IMR-90 (cell line): Measurements from ENCODE around the gene PLXNA4. TPM values are rescaled to one million over a fixed set of nuclear protein-coding genes. Genes with fewer than 3 reads are reported as not detected.

Source experiments
- ATAC-seq: fragments of 200-7000 bp; cut with Tn5 transposase; 2 replicates; pipeline ENCODE4 v1.9.1; 2020; ENCODE audit warnings: low read depth, mild to moderate bottlenecking, moderate library complexity
- BruUV-seq: library from RNA; stranded (reverse); fragments of 400-500 nt; replicated peaks from 2 replicates; lab custom pipeline; 2021; lab: Mats Ljungman, UMichigan
- CTCF ChIA-PET: fragments of 300-600 bp; formaldehyde crosslinking; extraction: SDS; loops from one replicate; lab custom pipeline; 2021; ENCODE audit warnings: antibody characterized with exemption; lab: Yijun Ruan, JAX
- POLR2A ChIA-PET: fragments of 300-600 bp; sonication (Branson Sonifier 250); formaldehyde crosslinking; loops from one replicate; lab custom pipeline; 2022; ENCODE audit warnings: antibody characterized with exemption; ENCODE audit not compliant: unreplicated experiment; lab: Charles Lee
- DNase-seq: peaks from one replicate; pipeline ENCODE4 v3.0.0; 2013
- H2AFZ ChIP-seq: replicated peaks from 2 replicates; pipeline ENCODE3; 2013; ENCODE audit warnings: low read length, mild to moderate bottlenecking; ENCODE audit not compliant: poor library complexity
- H2AK5ac ChIP-seq: 2 replicates; pipeline ENCODE4 v1.6.1; 2013; ENCODE audit warnings: low read depth, low read length, inconsistent platforms
- H2AK9ac ChIP-seq: replicated peaks from 2 replicates; pipeline ENCODE3; 2013; ENCODE audit warnings: mild to moderate bottlenecking, low read depth, low read length, moderate library complexity; ENCODE audit not compliant: poor library complexity
- H2BK120ac ChIP-seq: 2 replicates; pipeline ENCODE4 v1.6.1; 2013; ENCODE audit warnings: low read depth, low read length, inconsistent platforms
- H2BK15ac ChIP-seq: 3 replicates; pipeline ENCODE4 v1.6.1; 2013; ENCODE audit warnings: low read depth, low read length, inconsistent platforms
- H2BK20ac ChIP-seq: 2 replicates; pipeline ENCODE4 v1.6.1; 2013; ENCODE audit warnings: low read depth, mild to moderate bottlenecking, inconsistent platforms, low read length, moderate library complexity
- H2BK5ac ChIP-seq: 2 replicates; pipeline ENCODE4 v1.6.1; 2013; ENCODE audit warnings: mild to moderate bottlenecking, low read depth, low read length, inconsistent platforms; ENCODE audit not compliant: poor library complexity, severe bottlenecking
- H3K14ac ChIP-seq: replicated peaks from 2 replicates; pipeline ENCODE4 v1.6.1; 2013; ENCODE audit warnings: low read depth, low read length, inconsistent platforms
- H3K18ac ChIP-seq: 2 replicates; pipeline ENCODE4 v1.6.1; 2013; ENCODE audit warnings: low read depth, low read length, control low read depth
- H3K23ac ChIP-seq: 2 replicates; pipeline ENCODE4 v1.6.1; 2013; ENCODE audit warnings: low read depth, low read length, inconsistent platforms
- H3K27ac ChIP-seq: 2 replicates; pipeline ENCODE4 v1.5.1; 2013; ENCODE audit warnings: mild to moderate bottlenecking, control low read depth, low read length; ENCODE audit not compliant: insufficient read depth
- H3K27me3 ChIP-seq: 2 replicates; pipeline ENCODE4 v1.6.1; 2013; ENCODE audit warnings: low read length; ENCODE audit not compliant: control insufficient read depth, insufficient read depth
- H3K36me3 ChIP-seq: 2 replicates; pipeline ENCODE4 v1.6.1; 2013; ENCODE audit warnings: low read length, mixed read lengths; ENCODE audit not compliant: control insufficient read depth, insufficient read depth
- H3K4ac ChIP-seq: 2 replicates; pipeline ENCODE4 v1.6.1; 2013; ENCODE audit warnings: low read depth, low read length, inconsistent platforms
- H3K4me1 ChIP-seq: 2 replicates; pipeline ENCODE4 v1.6.1; 2013; ENCODE audit warnings: low read length, mixed read lengths; ENCODE audit not compliant: control insufficient read depth, insufficient read depth
- H3K4me2 ChIP-seq: 2 replicates; pipeline ENCODE4 v1.6.1; 2013; ENCODE audit warnings: low read depth, mild to moderate bottlenecking, control low read depth, low read length, moderate library complexity
- H3K4me3 ChIP-seq: 2 replicates; pipeline ENCODE4 v1.5.1; 2013; ENCODE audit warnings: low read depth, mild to moderate bottlenecking, control low read depth, low read length, moderate library complexity; ENCODE audit not compliant: insufficient read depth
- H3K56ac ChIP-seq: 2 replicates; pipeline ENCODE4 v1.6.1; 2013; ENCODE audit warnings: low read length, inconsistent platforms; ENCODE audit not compliant: insufficient read depth; ENCODE audit errors: extremely low read depth
- H3K79me1 ChIP-seq, 2 experiments: 2 replicates each; pipeline ENCODE4 v1.6.1; 2013; ENCODE audit warnings: low read length in 2 of 2, inconsistent platforms in 1 of 2, low read depth in 1 of 2
- H3K9ac ChIP-seq: 2 replicates; pipeline ENCODE4 v1.6.1; 2013; ENCODE audit warnings: low read depth, low read length, control low read depth
- H3K9me1 ChIP-seq: 2 replicates; pipeline ENCODE4 v1.6.1; 2013; ENCODE audit warnings: low read length, inconsistent platforms; ENCODE audit not compliant: insufficient read depth
- H3K9me3 ChIP-seq: 2 replicates; pipeline ENCODE4 v1.6.1; 2013; ENCODE audit warnings: low read length; ENCODE audit not compliant: control insufficient read depth, insufficient read depth
- H4K20me1 ChIP-seq: 2 replicates; pipeline ENCODE4 v1.6.1; 2013; ENCODE audit warnings: low read length, inconsistent platforms; ENCODE audit not compliant: insufficient read depth
- H4K5ac ChIP-seq: 2 replicates; pipeline ENCODE4 v1.6.1; 2013; ENCODE audit warnings: mild to moderate bottlenecking, low read depth, low read length, control low read depth
- H4K8ac ChIP-seq, 2 experiments: 2 replicates each; pipeline ENCODE4 v1.6.1; 2013; ENCODE audit warnings: low read depth in 2 of 2, low read length in 2 of 2, control low read depth in 1 of 2, inconsistent platforms in 1 of 2
- H4K91ac ChIP-seq: 2 replicates; pipeline ENCODE4 v1.6.1; 2013; ENCODE audit warnings: low read depth, low read length, inconsistent platforms; ENCODE audit not compliant: insufficient read depth
- BHLHE40 ChIP-seq: fragments of 150-350 bp; IDR thresholded peaks from 2 replicates; pipeline ENCODE4 v1.6.1; 2016; ENCODE audit warnings: mild to moderate bottlenecking, low read depth, low read length
- CEBPB ChIP-seq: IDR thresholded peaks from 2 replicates; pipeline ENCODE4 v1.6.1; 2012; ENCODE audit warnings: low read depth, low read length, improper control_type of control experiment
- CHD1 ChIP-seq: IDR thresholded peaks from 2 replicates; pipeline ENCODE4 v1.6.1; 2012; ENCODE audit warnings: low read depth, low read length, improper control_type of control experiment
- MAFK ChIP-seq: IDR thresholded peaks from 2 replicates; pipeline ENCODE4 v1.6.1; 2012; ENCODE audit warnings: low read depth, low read length, improper control_type of control experiment
- MAZ ChIP-seq: IDR thresholded peaks from 2 replicates; pipeline ENCODE4 v1.6.1; 2012; ENCODE audit warnings: low read depth, mild to moderate bottlenecking, low read length, improper control_type of control experiment, moderate library complexity, borderline replicate concordance
- MXI1 ChIP-seq: IDR thresholded peaks from 2 replicates; pipeline ENCODE4 v1.6.1; 2012; ENCODE audit warnings: low read depth, mild to moderate bottlenecking, low read length, moderate library complexity, borderline replicate concordance
- NFE2L2 ChIP-seq: fragments of 150-350 bp; IDR thresholded peaks from 2 replicates; pipeline ENCODE4 v1.6.1; 2016; ENCODE audit warnings: low read depth, mild to moderate bottlenecking, low read length
- POLR2A ChIP-seq: IDR thresholded peaks from 2 replicates; pipeline ENCODE4 v1.6.1; 2012; ENCODE audit warnings: mild to moderate bottlenecking, low read depth, low read length
- RAD21 ChIP-seq: IDR thresholded peaks from 2 replicates; pipeline ENCODE4 v1.6.1; 2012; ENCODE audit warnings: low read length, improper control_type of control experiment
- RCOR1 ChIP-seq: IDR thresholded peaks from 2 replicates; pipeline ENCODE4 v1.6.1; 2012; ENCODE audit warnings: mild to moderate bottlenecking, low read length, improper control_type of control experiment; ENCODE audit not compliant: insufficient replicate concordance
- RFX5 ChIP-seq: IDR thresholded peaks from 2 replicates; pipeline ENCODE4 v1.8.0; 2012; ENCODE audit warnings: low read depth, mild to moderate bottlenecking, low read length, moderate library complexity
- SMC3 ChIP-seq: fragments of 150-350 bp; IDR thresholded peaks from 2 replicates; pipeline ENCODE4 v1.6.1; 2016; ENCODE audit warnings: low read depth, mild to moderate bottlenecking, antibody characterized with exemption, low read length, moderate library complexity
- WGBS, 2 experiments: methylation state at CpG; one replicate each; pipeline versions ENCODE4 v1.1.5 to v1.1.7; 2013; ENCODE audit warnings: missing lambda C conversion rate in 2 of 2; ENCODE audit not compliant: insufficient read length in 1 of 2; ENCODE audit errors: extremely low coverage in 2 of 2; 5-methylcytosine and 5-hydroxymethylcytosine counted together
- dilution Hi-C: fragments of 300-500 bp; cut with HindIII; formaldehyde crosslinking; loops from one replicate; pipeline ENCODE4 v1.14.3; 2018; ENCODE audit warnings: low sequenced_read_pairs; ENCODE audit not compliant: unreplicated experiment
- in situ Hi-C: fragments of 300-500 bp; cut with MboI; formaldehyde crosslinking; loops from 3 replicates; pipeline ENCODE4 v1.14.3; 2019; ENCODE audit warnings: low sequenced_read_pairs, inconsistent platforms, mixed read lengths
- intact Hi-C: fragments of 100-400 bp; cut with micrococcal nuclease; formaldehyde crosslinking; loops from 2 replicates; pipeline ENCODE4 v1.10.0; 2022
- polyA plus RNA-seq, 3 experiments: library from polyadenylated mRNA; depleted of rRNA; stranded (reverse); fragments of >200 nt; gene quantifications; 2 replicates each; pipeline ENCODE4 v1.2.3, GENCODE V29; 2012; ENCODE audit warnings: low replicate concordance in 1 of 3
- total RNA-seq: library from RNA; depleted of rRNA; stranded (reverse); fragments of >200 nt; gene quantifications from 2 replicates; pipeline ENCODE4 v1.2.3, GENCODE V29; 2012
- TF ChIP-seq, protein P1 (sequence below): conservative IDR thresholded peaks from 2 replicates; pipeline ENCODE4 v1.5.1; 2012; ENCODE audit warnings: mild to moderate bottlenecking, low read depth, low read length, improper control_type of control experiment
- TF ChIP-seq, protein P2 (sequence below): fragments of 150-350 bp; IDR thresholded peaks from 2 replicates; pipeline ENCODE4 v1.6.1; 2016; ENCODE audit warnings: low read depth, mild to moderate bottlenecking, low read length, moderate library complexity, borderline replicate concordance
- TF ChIP-seq, protein P3 (sequence below): fragments of 150-350 bp; IDR thresholded peaks from 2 replicates; pipeline ENCODE4 v1.6.1; 2017; ENCODE audit warnings: mild to moderate bottlenecking, antibody characterized with exemption, low read length, low read depth

Gene PLXNA4
- total and polyA plus RNA-seq, 2 of the 4 experiments (the other 2 are of a cell fraction) = under 0.01 TPM

- dilution Hi-C loops (no loop called here), in situ Hi-C loops (no loop called here)
Observed at GRCh38 chr7:132279718-132280117, 296.6 kb downstream of the PLXNA4 start.

More at GRCh38 chr7:132279718-132280117, 296.6 kb downstream of the PLXNA4 start:
- intact Hi-C loops = no loop called here
- no TSS peak for BruUV-seq
- no peak overlapping the region for H2BK15ac ChIP-seq
- H2BK20ac ChIP-seq = no peak overlapping the region
- no peak overlapping the region for H3K9ac ChIP-seq
- no peak overlapping the region for H3K4me3 ChIP-seq
- CTCF ChIA-PET = no interaction called here
- POLR2A ChIA-PET = no interaction called here
- H3K9me1 ChIP-seq = no peaks in the 10 kb centered on the region
- H3K4me1 ChIP-seq = no peaks in the 10 kb centered on the region
- H3K36me3 ChIP-seq = no peaks in the 10 kb centered on the region
- H2AK9ac ChIP-seq = no peak overlapping the region
- no peak overlapping the region for H2AFZ ChIP-seq
- H3K56ac ChIP-seq = no peak overlapping the region
- no peak overlapping the region for H3K27ac ChIP-seq
- no peaks in the 10 kb centered on the region for H3K27me3 ChIP-seq
- H3K9me3 ChIP-seq = no peaks in the 10 kb centered on the region
- 40% methylated on average over 1 of the region's 4 CpGs; no CpG with 5 or more reads in 1 of the 2 experiments for WGBS, 2 experiments
- no peaks in the 10 kb centered on the region for H4K20me1 ChIP-seq
- H3K23ac ChIP-seq = no peak overlapping the region
- no peak overlapping the region for H2AK5ac ChIP-seq
- no peaks in the 10 kb centered on the region for H3K79me1 ChIP-seq
- no peak overlapping the region for H3K4me2 ChIP-seq
- no peak overlapping the region for H2BK120ac ChIP-seq
- no peak overlapping the region for H4K91ac ChIP-seq
- TF ChIP-seq NFE2L2 = no peak
- TF ChIP-seq RAD21 = no peak
- no peak for TF ChIP-seq CEBPB
- TF ChIP-seq RFX5 = no peak
- TF ChIP-seq, protein P1, sequence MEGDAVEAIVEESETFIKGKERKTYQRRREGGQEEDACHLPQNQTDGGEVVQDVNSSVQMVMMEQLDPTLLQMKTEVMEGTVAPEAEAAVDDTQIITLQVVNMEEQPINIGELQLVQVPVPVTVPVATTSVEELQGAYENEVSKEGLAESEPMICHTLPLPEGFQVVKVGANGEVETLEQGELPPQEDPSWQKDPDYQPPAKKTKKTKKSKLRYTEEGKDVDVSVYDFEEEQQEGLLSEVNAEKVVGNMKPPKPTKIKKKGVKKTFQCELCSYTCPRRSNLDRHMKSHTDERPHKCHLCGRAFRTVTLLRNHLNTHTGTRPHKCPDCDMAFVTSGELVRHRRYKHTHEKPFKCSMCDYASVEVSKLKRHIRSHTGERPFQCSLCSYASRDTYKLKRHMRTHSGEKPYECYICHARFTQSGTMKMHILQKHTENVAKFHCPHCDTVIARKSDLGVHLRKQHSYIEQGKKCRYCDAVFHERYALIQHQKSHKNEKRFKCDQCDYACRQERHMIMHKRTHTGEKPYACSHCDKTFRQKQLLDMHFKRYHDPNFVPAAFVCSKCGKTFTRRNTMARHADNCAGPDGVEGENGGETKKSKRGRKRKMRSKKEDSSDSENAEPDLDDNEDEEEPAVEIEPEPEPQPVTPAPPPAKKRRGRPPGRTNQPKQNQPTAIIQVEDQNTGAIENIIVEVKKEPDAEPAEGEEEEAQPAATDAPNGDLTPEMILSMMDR = no peak
- TF ChIP-seq MAZ = no peak
- TF ChIP-seq, protein P2, sequence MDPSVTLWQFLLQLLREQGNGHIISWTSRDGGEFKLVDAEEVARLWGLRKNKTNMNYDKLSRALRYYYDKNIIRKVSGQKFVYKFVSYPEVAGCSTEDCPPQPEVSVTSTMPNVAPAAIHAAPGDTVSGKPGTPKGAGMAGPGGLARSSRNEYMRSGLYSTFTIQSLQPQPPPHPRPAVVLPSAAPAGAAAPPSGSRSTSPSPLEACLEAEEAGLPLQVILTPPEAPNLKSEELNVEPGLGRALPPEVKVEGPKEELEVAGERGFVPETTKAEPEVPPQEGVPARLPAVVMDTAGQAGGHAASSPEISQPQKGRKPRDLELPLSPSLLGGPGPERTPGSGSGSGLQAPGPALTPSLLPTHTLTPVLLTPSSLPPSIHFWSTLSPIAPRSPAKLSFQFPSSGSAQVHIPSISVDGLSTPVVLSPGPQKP = no peak
- no peak for TF ChIP-seq MAFK
- TF ChIP-seq SMC3 = no peak
- TF ChIP-seq BHLHE40 = no peak
- no peak for TF ChIP-seq CHD1
- TF ChIP-seq, protein P3, sequence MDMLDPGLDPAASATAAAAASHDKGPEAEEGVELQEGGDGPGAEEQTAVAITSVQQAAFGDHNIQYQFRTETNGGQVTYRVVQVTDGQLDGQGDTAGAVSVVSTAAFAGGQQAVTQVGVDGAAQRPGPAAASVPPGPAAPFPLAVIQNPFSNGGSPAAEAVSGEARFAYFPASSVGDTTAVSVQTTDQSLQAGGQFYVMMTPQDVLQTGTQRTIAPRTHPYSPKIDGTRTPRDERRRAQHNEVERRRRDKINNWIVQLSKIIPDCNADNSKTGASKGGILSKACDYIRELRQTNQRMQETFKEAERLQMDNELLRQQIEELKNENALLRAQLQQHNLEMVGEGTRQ = no peak
- no peak for TF ChIP-seq POLR2A
- TF ChIP-seq MXI1 = no peak
- no peak for TF ChIP-seq RCOR1
- H4K8ac ChIP-seq = no peak overlapping the region
- H2BK5ac ChIP-seq = no peak overlapping the region
- H3K14ac ChIP-seq = no peak overlapping the region
- H4K5ac ChIP-seq = no peak overlapping the region
- DNase-seq = no peak
- H3K4ac ChIP-seq = no peak overlapping the region
- H3K18ac ChIP-seq = no peak overlapping the region
- ATAC-seq = no peak
